A673 (cell line): ENCODE results near the gene CDON. TPM values are rescaled to one million over a fixed set of nuclear protein-coding genes. Genes with fewer than 3 reads are reported as not detected.

ENCODE experiments used
- BruUV-seq: library from RNA; stranded (reverse); fragments of 400-500 nt; replicated peaks from 2 replicates; lab custom pipeline; 2021; lab: Mats Ljungman, UMichigan
- CTCF ChIA-PET: fragments of 300-600 bp; sonication (Branson Sonifier 250); formaldehyde crosslinking; loops from one replicate; lab custom pipeline; 2022; ENCODE audit warnings: antibody characterized with exemption; lab: Charles Lee
- POLR2A ChIA-PET: fragments of 300-600 bp; sonication (Branson Sonifier 250); formaldehyde crosslinking; loops from one replicate; lab custom pipeline; 2022; ENCODE audit warnings: antibody characterized with exemption; ENCODE audit not compliant: low non-redundant PET; lab: Charles Lee
- DNase-seq: peaks from one replicate; pipeline ENCODE4 v3.0.0-alpha.2; 2015; ENCODE audit warnings: low spot score
- H3K27ac ChIP-seq: fragments of 200-600 bp; sonication (generic); 2 replicates; pipeline ENCODE4 v1.5.1; 2016; ENCODE audit warnings: mixed run types, low read depth, mild to moderate bottlenecking, mixed read lengths, antibody characterized with exemption, low read length; ENCODE audit not compliant: poor library complexity, severe bottlenecking
- H3K27me3 ChIP-seq: fragments of 200-600 bp; sonication (generic); replicated peaks from 2 replicates; pipeline ENCODE4 v1.6.1; 2017; ENCODE audit warnings: mixed run types, low read depth, mild to moderate bottlenecking, mixed read lengths, antibody characterized with exemption, low read length; ENCODE audit not compliant: insufficient read depth, poor library complexity
- H3K36me3 ChIP-seq: fragments of 200-600 bp; sonication (generic); 2 replicates; pipeline ENCODE4 v1.6.1; 2016; ENCODE audit warnings: mixed run types, mild to moderate bottlenecking, mixed read lengths, antibody characterized with exemption, low read length; ENCODE audit not compliant: insufficient read depth, poor library complexity, severe bottlenecking
- H3K4me1 ChIP-seq: fragments of 200-600 bp; sonication (generic); 2 replicates; pipeline ENCODE4 v1.6.1; 2017; ENCODE audit warnings: mixed run types, mild to moderate bottlenecking, mixed read lengths, antibody characterized with exemption, low read length; ENCODE audit not compliant: insufficient read depth, poor library complexity, severe bottlenecking
- H3K4me3 ChIP-seq: fragments of 200-600 bp; sonication (generic); 2 replicates; pipeline ENCODE4 v1.5.1; 2016; ENCODE audit warnings: low read depth, mixed run types, mild to moderate bottlenecking, mixed read lengths, low read length; ENCODE audit not compliant: poor library complexity, severe bottlenecking
- H3K9me3 ChIP-seq: fragments of 200-600 bp; sonication (generic); 2 replicates; pipeline ENCODE4 v1.6.1; 2016; ENCODE audit warnings: mixed run types, low read depth, mild to moderate bottlenecking, mixed read lengths, antibody characterized with exemption, low read length; ENCODE audit not compliant: poor library complexity, severe bottlenecking
- CTCF ChIP-seq: fragments of 300-800, 200-600 bp; sonication (generic); conservative IDR thresholded peaks from 2 replicates; pipeline ENCODE4 v1.5.1; 2017; ENCODE audit warnings: low read depth, mild to moderate bottlenecking, antibody characterized with exemption, low read length, moderate library complexity, mixed read lengths
- EZH2 ChIP-seq: fragments of 200-600 bp; sonication (generic); IDR thresholded peaks from 2 replicates; pipeline ENCODE4 v1.6.1; 2017; ENCODE audit warnings: borderline replicate concordance, low read depth, mild to moderate bottlenecking, mixed read lengths, antibody characterized with exemption, low read length; ENCODE audit not compliant: poor library complexity, severe bottlenecking
- intact Hi-C: fragments of 100-400 bp; cut with micrococcal nuclease; formaldehyde crosslinking; loops from one replicate; pipeline ENCODE4 v1.10.0; 2022; ENCODE audit not compliant: unreplicated experiment
- total RNA-seq: library from RNA; stranded (reverse); gene quantifications from 2 replicates; pipeline ENCODE4 v1.2.3, GENCODE V29; 2021

CDON gene
- total RNA-seq, 1 experiment from 2014 or later, result 25.3 TPM

DNA sequence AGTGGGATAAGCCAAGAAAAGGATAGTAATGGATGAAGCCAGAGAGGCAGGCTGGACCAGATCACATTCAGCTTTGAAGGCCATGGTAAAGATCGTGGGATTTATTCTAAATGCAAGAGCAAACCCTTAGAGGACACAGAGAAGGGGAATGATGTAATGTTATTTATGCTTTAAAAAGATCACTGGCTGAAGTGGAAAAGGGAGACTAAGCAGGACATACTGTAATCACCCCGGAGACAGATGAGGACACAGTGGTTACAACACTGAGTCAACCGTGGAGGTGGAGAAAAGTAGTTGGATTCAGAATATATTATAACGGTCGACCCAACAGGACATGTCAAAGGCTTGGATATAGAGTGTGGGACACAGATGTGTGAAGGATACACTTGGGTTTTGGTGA, 38.5 kb downstream of the CDON start:
- TF ChIP-seq CTCF (no peak), EZH2 (no peak)

DNA sequence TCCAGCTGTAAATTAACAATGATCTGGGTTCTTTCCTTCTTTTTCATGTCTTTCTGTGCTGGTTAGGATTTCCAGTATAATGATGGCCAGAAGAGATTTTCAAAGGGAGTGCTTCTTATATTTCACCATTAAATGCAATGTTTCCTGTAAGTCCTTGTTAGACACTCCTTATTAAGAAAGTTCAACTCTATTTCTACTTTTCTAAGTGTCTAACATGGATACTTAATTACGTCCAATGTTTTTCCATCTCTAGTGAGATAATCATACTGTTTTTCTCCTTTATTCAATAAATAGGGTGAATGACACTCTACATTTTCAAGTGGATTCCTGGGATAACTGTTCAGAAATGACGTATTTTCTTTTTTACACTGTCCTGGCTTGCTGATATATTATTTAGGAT, 49.8 kb downstream of the CDON start:
- no peak overlapping the region for H3K27ac ChIP-seq
- no peaks in the 10 kb centered on the region for H3K9me3 ChIP-seq
- BruUV-seq, result no TSS peak
- intact Hi-C loops, result no loop called here
- no peaks in the 10 kb centered on the region for H3K36me3 ChIP-seq
- DNase-seq, result no peak
- ChIA-PET POLR2A (no interaction called here), CTCF (no interaction called here)
- H3K4me1 ChIP-seq, result peaks cover 8% of the 10 kb centered on the region
- no peak overlapping the region for H3K4me3 ChIP-seq
- TF ChIP-seq EZH2, result no peak
- no peak for TF ChIP-seq CTCF
- no peaks in the 10 kb centered on the region for H3K27me3 ChIP-seq

More for the DNA sequence above, 38.5 kb downstream of the CDON start:
- ChIA-PET POLR2A (no interaction called here), CTCF (no interaction called here)
- BruUV-seq, result no TSS peak
- no peaks in the 10 kb centered on the region for H3K36me3 ChIP-seq
- no peaks in the 10 kb centered on the region for H3K27me3 ChIP-seq
- no peaks in the 10 kb centered on the region for H3K4me1 ChIP-seq
- no peaks in the 10 kb centered on the region for H3K9me3 ChIP-seq
- no peak overlapping the region for H3K27ac ChIP-seq
- no peak for DNase-seq
- intact Hi-C loops, result no loop called here
- no peak overlapping the region for H3K4me3 ChIP-seq

GRCh38 chr11:126011754-126012153, 50.9 kb downstream of the CDON start:
- H3K4me1 ChIP-seq, result peaks cover 8% of the 10 kb centered on the region
- CTCF ChIA-PET, result no interaction called here
- POLR2A ChIA-PET, result no interaction called here
- no peak overlapping the region for H3K4me3 ChIP-seq
- no peak overlapping the region for H3K27ac ChIP-seq
- H3K36me3 ChIP-seq, result no peaks in the 10 kb centered on the region
- no peaks in the 10 kb centered on the region for H3K27me3 ChIP-seq
- DNase-seq, result no peak
- intact Hi-C loops, result no loop called here
- no TSS peak for BruUV-seq
- TF ChIP-seq CTCF, result no peak
- no peak for TF ChIP-seq EZH2
- H3K9me3 ChIP-seq, result no peaks in the 10 kb centered on the region
